GM04504 (cell line): Measurements from ENCODE around the gene NAV2.

ENCODE experiments used
- DNase-seq: peaks from one replicate; pipeline ENCODE4 v3.0.0-alpha.2; 2012; ENCODE audit warnings: low read depth

Gene NAV2

GRCh38 chr11:19687392-19687791 lies 25.2 kb upstream of the NAV2 start:
- DNase-seq, result no peak

DNA sequence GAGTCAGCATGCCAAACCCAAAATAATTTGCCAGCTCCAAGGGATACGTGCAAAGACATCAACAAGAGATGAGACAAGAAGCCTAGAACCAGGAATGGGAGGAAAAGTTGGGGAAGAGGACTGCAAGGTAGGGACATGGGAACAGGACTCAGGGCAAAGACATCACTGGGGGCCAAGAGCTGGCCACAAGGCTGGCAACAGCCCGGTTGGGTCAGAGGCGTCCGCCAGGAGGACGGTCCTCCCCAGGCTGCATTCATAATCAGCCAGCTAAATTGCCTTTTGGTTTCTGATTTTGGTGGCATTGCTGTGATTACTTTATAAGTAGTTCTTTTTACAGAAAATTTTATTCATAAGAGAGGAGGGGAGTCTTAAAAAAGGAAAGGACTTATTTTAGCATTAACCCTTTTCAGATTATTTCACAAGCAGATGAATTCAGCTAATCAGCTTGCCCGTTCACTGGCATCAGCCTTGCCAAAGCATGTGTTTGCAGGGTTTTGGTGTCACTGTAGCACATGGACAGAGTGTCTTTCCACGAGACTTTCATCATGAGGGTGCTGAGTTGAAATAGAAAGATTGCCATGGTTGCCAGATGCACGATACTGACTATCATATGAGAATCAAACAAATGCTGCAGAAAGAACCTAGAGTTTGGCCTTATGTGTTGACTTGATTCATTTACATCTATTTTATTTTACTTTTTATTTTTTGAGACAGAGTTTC lies 23.2 kb upstream of the NAV2 start:
- DNase-seq, result no peak

DNA sequence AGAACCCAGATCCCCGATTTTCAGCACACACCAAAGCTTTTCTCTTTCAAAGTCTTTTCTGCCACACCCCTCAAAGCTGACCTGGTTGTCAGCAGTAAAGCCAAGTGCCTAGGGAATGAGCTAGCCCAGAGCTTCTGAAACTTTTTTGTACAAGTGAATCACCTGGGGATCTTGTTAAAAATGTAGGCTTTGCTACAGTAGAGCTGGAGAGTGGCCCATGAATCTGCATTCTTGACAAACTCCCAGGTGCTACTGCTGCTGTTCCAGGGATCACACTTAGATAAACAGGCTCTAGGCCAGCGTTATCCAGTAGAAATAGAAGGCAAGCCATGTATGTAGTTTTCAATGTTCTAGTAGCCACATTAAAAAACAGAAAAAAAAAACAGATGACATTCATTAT lies 21.8 kb upstream of the NAV2 start:
- DNase-seq, result no peak

GRCh38 chr11:19691815-19692500 lies 20.7 kb upstream of the NAV2 start:
- no peak for DNase-seq

GRCh38 chr11:19693146-19693545 lies 19.5 kb upstream of the NAV2 start:
- DNase-seq, result no peak

GRCh38 chr11:19694796-19695345 lies 17.8 kb upstream of the NAV2 start:
- no peak for DNase-seq

- DNase-seq, result no peak
These were observed 16.6 kb upstream of the NAV2 start for GRCh38 chr11:19696073-19696472.

- DNase-seq, result no peak
These were observed 15.7 kb upstream of the NAV2 start for GRCh38 chr11:19696904-19697303.

DNA sequence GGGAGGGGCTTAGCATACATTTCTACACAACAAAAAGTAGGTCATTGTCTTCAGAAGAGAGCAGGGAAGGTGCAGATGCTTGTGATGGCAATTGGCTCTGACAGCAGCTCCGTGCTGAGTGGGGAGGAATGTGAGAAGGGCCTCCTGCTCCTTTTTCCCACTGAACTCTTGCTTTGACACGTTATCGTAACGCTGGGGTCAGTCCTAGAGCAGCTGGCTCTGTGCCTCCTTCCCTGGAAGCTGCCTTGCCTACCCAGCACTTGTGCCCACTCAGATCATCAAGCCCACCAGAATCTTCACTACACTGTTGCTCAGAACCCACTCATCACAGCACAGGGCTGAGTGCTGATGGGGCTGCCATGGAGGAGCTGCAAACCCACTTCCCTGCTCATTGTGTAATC lies 14.9 kb upstream of the NAV2 start:
- no peak for DNase-seq

- peak; percentile 83 for DNase-seq
These were observed 13.9 kb upstream of the NAV2 start for GRCh38 chr11:19698493-19699292.

DNA sequence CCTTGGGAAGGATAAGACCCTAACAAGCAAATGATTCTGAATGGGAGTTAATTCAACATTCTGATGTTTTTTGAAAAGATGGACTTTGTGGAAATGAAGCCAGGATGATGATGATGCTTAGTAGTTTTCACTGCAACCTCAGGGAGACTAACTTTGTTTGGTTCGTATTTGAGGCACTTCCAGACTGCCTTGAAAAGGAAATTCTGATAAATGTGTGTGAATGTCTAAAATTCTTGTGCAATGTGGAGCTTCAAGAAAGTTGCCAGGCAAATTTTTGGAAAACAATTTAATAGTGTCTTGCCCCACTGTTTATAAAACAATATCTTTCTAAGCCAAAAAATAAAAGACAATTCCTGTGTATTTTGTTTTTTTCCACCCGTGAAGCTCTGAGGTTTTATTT lies 11.2 kb upstream of the NAV2 start:
- DNase-seq, result no peak

GRCh38 chr11:19702620-19703019 lies 10.0 kb upstream of the NAV2 start:
- DNase-seq, result no peak

GRCh38 chr11:19703211-19703610 lies 9.4 kb upstream of the NAV2 start:
- DNase-seq, result no peak

DNA sequence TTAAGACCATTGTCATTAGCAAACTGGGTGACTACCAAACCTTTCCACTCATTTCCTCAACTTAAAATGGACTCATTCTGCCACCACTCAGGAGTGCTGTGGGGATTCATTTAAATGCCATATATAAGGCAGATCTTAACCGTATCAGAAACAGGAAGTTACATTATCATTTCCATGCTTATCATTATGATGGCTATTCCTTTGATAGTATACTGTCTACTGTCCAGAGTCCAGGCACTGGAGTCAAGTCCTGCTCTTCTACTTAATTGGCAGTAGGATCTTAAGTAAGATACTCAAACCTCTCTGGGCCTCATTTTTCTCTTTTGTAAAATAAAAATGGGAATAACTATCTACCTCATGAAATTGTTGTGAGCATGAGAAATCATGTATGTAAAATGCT lies 8.4 kb upstream of the NAV2 start:
- DNase-seq, result no peak

- DNase-seq, result no peak
These were observed 6.7 kb upstream of the NAV2 start for GRCh38 chr11:19705936-19706335.

DNA sequence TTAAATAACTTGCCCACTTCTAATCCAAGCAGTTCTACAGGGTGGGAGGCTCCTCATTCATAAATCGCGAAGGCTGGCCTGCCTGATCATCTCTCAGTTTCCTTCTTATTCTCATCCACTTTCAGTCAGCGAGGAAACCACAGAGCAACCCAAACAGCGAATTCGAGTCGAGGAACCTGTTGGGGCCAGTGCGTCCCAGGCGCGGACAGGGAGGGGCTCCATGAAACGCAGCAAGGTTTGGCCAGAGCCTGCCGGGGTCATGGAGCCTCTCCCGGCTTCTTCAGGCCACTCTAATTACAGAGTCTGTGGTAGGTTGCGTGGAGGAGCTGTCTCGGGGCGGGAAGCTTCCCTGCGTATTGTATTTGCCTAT lies 741 bp upstream of the NAV2 start:
- no peak for DNase-seq

GRCh38 chr11:19713196-19714021 lies 772 bp downstream of the NAV2 start:
- no peak for DNase-seq

DNA sequence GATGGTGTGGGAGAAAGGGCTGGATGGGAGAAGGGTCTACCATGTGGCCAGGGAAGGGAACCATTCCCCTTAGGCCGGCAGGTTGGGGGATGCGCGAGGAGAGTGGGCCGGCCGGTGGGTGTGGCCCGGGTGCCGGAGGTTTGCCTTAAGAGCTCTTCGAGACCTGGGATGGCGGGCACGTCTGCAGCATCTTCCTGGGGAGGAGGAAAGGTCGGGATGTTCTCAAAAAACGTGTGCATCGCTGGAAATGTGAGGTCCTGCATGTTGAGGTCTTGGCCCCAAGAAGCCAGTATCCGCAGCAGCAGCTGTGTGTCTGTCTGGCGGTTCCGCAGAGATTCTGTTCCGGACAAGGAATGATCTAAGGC lies 1.4 kb downstream of the NAV2 start:
- DNase-seq, result no peak

GRCh38 chr11:19714387-19715363 lies 2.0 kb downstream of the NAV2 start:
- DNase-seq, result peak; percentile 24

GRCh38 chr11:19715373-19715772 lies 2.7 kb downstream of the NAV2 start:
- DNase-seq, result peak; percentile 69

GRCh38 chr11:19718051-19718450 lies 5.4 kb downstream of the NAV2 start:
- DNase-seq, result no peak
